ENCODE data around the gene PRPF40A.

Gene PRPF40A

GRCh38 chr2:152718076-152718908 is 1.0 kb upstream of the PRPF40A start, which contains the start of gene ARL6IP6 (continued):
- TF ChIP-seq, protein P1, sequence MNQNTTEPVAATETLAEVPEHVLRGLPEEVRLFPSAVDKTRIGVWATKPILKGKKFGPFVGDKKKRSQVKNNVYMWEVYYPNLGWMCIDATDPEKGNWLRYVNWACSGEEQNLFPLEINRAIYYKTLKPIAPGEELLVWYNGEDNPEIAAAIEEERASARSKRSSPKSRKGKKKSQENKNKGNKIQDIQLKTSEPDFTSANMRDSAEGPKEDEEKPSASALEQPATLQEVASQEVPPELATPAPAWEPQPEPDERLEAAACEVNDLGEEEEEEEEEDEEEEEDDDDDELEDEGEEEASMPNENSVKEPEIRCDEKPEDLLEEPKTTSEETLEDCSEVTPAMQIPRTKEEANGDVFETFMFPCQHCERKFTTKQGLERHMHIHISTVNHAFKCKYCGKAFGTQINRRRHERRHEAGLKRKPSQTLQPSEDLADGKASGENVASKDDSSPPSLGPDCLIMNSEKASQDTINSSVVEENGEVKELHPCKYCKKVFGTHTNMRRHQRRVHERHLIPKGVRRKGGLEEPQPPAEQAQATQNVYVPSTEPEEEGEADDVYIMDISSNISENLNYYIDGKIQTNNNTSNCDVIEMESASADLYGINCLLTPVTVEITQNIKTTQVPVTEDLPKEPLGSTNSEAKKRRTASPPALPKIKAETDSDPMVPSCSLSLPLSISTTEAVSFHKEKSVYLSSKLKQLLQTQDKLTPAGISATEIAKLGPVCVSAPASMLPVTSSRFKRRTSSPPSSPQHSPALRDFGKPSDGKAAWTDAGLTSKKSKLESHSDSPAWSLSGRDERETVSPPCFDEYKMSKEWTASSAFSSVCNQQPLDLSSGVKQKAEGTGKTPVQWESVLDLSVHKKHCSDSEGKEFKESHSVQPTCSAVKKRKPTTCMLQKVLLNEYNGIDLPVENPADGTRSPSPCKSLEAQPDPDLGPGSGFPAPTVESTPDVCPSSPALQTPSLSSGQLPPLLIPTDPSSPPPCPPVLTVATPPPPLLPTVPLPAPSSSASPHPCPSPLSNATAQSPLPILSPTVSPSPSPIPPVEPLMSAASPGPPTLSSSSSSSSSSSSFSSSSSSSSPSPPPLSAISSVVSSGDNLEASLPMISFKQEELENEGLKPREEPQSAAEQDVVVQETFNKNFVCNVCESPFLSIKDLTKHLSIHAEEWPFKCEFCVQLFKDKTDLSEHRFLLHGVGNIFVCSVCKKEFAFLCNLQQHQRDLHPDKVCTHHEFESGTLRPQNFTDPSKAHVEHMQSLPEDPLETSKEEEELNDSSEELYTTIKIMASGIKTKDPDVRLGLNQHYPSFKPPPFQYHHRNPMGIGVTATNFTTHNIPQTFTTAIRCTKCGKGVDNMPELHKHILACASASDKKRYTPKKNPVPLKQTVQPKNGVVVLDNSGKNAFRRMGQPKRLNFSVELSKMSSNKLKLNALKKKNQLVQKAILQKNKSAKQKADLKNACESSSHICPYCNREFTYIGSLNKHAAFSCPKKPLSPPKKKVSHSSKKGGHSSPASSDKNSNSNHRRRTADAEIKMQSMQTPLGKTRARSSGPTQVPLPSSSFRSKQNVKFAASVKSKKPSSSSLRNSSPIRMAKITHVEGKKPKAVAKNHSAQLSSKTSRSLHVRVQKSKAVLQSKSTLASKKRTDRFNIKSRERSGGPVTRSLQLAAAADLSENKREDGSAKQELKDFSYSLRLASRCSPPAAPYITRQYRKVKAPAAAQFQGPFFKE (tag by site-specific recombination; IDR thresholded peaks at IDR 0.05; ENCODE audit: borderline replicate concordance): no peak
- TF ChIP-seq ZNF280C (tag by site-specific recombination; IDR thresholded peaks at IDR 0.05) (no peak), SCRT2 (tag by site-specific recombination; IDR thresholded peaks at IDR 0.05) (peak; percentile 12; the same call in 1 of the 2 replicates), GLIS2 (tag by site-specific recombination; IDR thresholded peaks at IDR 0.05) (peak; percentile 69), ZNF292 (tag by site-specific recombination; IDR thresholded peaks at IDR 0.05; ENCODE audit: borderline replicate concordance, low read depth) (no peak), ZNF354C (tag by site-specific recombination; IDR thresholded peaks at IDR 0.05; ENCODE audit: borderline replicate concordance, low read depth) (no peak), ZNF791 (tag by site-specific recombination; IDR thresholded peaks at IDR 0.05) (no peak), ZNF658 (tag by site-specific recombination; IDR thresholded peaks at IDR 0.05) (no peak), ZNF521 (tag by site-specific recombination; IDR thresholded peaks at IDR 0.05) (no peak), ZNF19 (tag by site-specific recombination; IDR thresholded peaks at IDR 0.05; ENCODE audit: low read depth) (no peak), ZNF221 (tag by site-specific recombination; IDR thresholded peaks at IDR 0.05; ENCODE audit: borderline replicate concordance) (no peak), ZNF558 (tag by site-specific recombination; IDR thresholded peaks at IDR 0.05) (no peak), ZNF837 (tag by site-specific recombination; IDR thresholded peaks at IDR 0.05) (0 out of 2 replicates have a peak, but pooled peaks have one; percentile 46), KLF9 (tag by site-specific recombination; IDR thresholded peaks at IDR 0.05; ENCODE audit: low read depth) (peak; percentile 95), OVOL3 (tag by site-specific recombination; IDR thresholded peaks at IDR 0.05) (peak; percentile 58; the same call in 1 of the 2 replicates), GFI1B (tag by site-specific recombination; IDR thresholded peaks at IDR 0.05) (0 out of 2 replicates have a peak, but pooled peaks have one; percentile 42), ZNF555 (tag by site-specific recombination; conservative IDR thresholded peaks at IDR 0.05) (no peak), KLF10 (tag by site-specific recombination; IDR thresholded peaks at IDR 0.05) (peak; percentile 61), ZNF16 (tag by site-specific recombination; IDR thresholded peaks at IDR 0.05; ENCODE audit: low read depth) (no peak), ZNF138 (tag by site-specific recombination; IDR thresholded peaks at IDR 0.05; ENCODE audit: borderline replicate concordance) (no peak), OSR2 (tag by site-specific recombination; IDR thresholded peaks at IDR 0.05) (no peak)
- TF ChIP-seq, protein P2, sequence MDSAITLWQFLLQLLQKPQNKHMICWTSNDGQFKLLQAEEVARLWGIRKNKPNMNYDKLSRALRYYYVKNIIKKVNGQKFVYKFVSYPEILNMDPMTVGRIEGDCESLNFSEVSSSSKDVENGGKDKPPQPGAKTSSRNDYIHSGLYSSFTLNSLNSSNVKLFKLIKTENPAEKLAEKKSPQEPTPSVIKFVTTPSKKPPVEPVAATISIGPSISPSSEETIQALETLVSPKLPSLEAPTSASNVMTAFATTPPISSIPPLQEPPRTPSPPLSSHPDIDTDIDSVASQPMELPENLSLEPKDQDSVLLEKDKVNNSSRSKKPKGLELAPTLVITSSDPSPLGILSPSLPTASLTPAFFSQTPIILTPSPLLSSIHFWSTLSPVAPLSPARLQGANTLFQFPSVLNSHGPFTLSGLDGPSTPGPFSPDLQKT (IDR thresholded peaks at IDR 0.05; ENCODE audit: borderline replicate concordance, low read depth, low read length): no peak
- TF ChIP-seq, protein P3, sequence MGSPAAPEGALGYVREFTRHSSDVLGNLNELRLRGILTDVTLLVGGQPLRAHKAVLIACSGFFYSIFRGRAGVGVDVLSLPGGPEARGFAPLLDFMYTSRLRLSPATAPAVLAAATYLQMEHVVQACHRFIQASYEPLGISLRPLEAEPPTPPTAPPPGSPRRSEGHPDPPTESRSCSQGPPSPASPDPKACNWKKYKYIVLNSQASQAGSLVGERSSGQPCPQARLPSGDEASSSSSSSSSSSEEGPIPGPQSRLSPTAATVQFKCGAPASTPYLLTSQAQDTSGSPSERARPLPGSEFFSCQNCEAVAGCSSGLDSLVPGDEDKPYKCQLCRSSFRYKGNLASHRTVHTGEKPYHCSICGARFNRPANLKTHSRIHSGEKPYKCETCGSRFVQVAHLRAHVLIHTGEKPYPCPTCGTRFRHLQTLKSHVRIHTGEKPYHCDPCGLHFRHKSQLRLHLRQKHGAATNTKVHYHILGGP (tag by site-specific recombination; IDR thresholded peaks at IDR 0.05): no peak
- TF ChIP-seq, protein P4, sequence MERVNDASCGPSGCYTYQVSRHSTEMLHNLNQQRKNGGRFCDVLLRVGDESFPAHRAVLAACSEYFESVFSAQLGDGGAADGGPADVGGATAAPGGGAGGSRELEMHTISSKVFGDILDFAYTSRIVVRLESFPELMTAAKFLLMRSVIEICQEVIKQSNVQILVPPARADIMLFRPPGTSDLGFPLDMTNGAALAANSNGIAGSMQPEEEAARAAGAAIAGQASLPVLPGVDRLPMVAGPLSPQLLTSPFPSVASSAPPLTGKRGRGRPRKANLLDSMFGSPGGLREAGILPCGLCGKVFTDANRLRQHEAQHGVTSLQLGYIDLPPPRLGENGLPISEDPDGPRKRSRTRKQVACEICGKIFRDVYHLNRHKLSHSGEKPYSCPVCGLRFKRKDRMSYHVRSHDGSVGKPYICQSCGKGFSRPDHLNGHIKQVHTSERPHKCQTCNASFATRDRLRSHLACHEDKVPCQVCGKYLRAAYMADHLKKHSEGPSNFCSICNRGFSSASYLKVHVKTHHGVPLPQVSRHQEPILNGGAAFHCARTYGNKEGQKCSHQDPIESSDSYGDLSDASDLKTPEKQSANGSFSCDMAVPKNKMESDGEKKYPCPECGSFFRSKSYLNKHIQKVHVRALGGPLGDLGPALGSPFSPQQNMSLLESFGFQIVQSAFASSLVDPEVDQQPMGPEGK (tag by site-specific recombination; IDR thresholded peaks at IDR 0.05): peak; percentile 70; the same call in 1 of the 2 replicates
- TF ChIP-seq, protein P5, sequence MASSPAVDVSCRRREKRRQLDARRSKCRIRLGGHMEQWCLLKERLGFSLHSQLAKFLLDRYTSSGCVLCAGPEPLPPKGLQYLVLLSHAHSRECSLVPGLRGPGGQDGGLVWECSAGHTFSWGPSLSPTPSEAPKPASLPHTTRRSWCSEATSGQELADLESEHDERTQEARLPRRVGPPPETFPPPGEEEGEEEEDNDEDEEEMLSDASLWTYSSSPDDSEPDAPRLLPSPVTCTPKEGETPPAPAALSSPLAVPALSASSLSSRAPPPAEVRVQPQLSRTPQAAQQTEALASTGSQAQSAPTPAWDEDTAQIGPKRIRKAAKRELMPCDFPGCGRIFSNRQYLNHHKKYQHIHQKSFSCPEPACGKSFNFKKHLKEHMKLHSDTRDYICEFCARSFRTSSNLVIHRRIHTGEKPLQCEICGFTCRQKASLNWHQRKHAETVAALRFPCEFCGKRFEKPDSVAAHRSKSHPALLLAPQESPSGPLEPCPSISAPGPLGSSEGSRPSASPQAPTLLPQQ (tag by site-specific recombination; IDR thresholded peaks at IDR 0.05): peak; percentile 92
